ENCODE results near the gene AGPAT3.

Gene AGPAT3

DNA sequence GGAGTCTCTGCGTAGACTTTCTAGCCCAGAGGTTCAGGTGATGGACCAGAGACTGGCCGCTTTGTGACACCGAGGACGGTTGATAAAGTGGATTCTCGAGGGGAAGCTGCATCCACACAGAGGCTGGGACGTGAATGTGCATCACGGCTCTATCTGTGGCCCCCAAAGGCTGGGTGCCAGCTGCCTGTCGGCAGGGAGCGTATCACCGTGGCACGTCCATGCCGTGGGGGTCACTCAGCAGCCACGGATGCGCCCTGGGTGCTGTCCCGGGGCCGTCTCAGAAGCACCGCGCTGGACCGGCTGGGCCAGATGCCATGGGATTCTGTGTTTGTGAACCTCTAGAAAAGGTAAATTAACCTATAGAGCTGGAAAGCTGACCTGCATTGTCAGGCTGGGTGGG, 89.9 kb downstream of the AGPAT3 start:
- no peak for DNase-seq (ENCODE audit: low read depth in 2 of 2)

GRCh38 chr21:43956019-43956669, 91.1 kb downstream of the AGPAT3 start:
- DNase-seq (ENCODE audit: low read depth in 2 of 2): no peak

DNA sequence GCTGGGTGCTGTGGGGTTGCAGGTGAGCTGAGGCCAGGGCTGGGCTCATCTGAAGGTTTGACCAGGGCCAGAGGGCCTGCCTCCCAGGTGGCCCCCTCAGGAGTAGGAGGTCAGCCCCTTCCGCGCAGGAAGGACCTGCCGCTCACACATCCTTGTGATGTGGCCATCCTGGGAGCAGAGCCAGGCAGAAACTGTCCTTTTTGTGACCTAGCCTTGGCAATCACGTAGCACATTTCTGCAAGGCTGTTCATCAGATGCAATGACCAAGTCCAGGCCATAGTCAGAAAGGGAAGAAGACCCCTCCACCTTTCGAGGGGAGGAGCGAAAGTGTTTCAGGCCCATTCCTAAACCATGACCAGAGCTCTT, 91.6 kb downstream of the AGPAT3 start:
- no peak for DNase-seq (ENCODE audit: low read depth in 2 of 2)

DNA sequence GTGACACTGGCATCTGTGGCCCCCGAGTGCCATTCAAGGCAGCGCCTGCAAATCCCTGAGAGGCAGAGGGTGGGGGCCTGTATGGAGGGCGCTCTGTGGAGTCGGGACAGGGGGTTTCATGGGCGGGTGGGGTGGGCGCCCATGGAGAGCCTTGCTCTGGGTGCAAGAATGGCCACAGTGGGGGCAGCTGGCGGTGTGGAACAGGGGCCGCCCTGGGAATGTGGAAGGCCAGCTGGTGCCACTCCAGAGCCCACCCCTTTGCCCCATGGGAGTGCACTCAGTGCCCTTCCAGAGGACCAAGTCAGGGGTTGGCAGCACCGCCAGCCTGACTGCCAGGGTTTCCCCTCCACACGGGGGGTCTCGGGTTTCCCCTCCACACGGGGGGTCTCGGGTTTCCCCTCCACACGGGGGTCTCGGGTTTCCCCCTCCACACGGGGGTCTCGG, 92.1 kb downstream of the AGPAT3 start:
- DNase-seq (ENCODE audit: low read depth in 2 of 2): no peak

DNA sequence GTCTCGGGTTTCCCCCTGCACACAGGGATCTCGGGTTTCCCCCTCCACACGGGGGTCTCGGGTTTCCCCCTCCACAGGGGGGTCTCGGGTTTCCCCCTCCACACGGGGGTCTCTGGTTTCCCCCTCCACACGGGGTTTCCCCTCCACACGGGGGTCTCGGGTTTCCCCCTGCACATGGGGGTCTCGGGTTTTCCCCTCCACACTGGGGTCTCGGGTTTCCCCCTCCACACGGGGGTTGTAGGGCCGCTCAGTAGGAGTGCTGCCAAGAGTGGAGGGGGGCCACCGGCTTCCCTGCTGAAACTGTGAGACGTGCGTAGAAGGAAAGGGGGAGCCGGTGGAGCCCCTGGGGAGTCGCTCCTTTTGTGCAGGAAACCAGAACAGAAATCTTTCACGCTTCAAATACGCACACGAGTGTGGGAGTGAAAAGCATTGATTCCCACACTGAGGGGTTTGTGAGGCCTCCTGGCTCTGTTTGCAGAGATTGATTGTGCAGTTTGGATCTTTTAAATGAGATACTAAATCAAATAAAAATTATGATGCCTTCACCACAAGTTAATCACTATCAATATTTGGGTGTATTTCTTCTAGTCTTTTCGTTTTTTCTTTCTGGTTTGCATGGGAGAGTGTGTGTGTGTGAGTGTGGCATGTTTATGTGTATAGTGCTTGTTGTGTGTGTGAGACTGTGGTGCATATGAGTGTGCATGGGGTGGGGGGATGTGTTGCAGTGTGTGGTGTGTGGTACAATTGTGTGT, 92.8 kb downstream of the AGPAT3 start:
- DNase-seq (ENCODE audit: low read depth in 2 of 2): no peak

DNA sequence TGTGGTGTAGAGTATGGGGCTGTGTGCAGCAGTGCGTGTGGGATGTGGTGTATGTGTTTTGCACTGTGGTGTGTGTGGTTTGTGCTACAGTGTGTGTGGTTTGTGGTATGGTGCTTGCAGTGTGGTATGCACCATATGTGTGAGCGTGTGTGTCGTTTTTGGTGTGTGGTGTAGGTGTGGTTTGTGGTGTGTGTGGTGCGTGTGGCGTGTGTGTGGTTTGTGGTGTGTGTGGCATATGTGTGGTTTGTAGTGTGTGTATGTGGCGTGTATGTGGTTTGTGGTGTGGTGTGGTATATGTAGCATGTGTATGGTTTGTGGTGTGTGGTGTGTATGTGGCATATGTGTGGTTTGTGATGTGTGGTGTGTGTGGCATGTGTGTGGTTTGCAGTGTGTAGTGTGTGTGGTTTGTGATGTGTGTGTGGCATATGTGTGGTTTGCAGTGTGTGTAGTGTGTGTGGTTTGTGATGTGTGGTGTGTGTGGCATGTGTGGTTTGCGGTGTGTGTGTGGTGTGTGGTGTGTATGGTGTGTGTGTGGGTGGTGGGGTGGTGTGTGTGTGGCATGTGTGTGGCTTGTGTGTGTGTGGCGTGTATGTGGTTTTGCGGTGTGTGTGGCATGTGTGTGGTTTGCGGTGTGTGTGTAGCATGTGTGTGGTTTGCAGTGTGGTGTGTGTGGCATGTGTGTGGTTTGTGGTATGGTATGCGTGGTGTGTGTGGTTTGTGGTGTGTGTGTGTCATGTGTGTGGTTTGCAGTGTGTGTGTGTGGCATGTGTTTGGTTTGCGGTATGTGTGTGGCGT, 93.5 kb downstream of the AGPAT3 start:
- no peak for DNase-seq (ENCODE audit: low read depth in 2 of 2)

DNA sequence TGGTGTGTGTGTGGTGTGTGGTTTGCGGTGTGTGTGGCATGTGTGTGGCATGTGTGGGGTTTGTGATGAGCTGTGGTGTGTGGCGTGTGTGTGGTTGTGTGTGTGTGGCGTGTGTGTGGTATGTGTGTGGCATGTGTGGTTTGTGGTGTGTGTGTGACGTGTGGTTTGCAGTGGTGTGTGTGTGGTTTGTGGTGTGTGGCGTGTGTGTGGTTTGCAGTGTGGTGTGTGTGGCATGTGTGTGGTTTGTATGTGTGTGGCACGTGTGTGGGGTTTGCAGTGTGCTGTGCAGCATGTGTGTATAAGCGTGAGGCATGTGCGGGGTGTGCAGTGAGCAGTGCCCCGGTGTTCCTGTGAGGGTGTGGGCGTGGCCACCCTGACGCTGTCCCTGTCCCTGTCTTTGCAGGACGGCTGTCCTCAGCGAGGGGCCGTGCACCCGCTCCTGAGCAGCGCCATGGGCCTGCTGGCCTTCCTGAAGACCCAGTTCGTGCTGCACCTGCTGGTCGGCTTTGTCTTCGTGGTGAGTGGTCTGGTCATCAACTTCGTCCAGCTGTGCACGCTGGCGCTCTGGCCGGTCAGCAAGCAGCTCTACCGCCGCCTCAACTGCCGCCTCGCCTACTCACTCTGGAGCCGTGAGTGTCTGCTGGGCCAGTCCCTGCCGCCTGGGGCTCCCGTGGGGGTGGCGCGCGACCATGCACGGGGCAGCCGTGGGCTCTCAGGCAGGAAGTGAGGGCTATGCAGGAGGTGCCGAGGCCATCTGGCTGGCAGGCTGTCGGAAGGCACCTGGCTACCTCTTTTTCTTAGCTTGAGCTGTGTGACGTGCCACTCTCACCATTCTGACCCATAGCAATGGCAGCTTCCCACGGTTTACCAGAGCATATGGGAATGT, 94.5 kb downstream of the AGPAT3 start:
- no peak for DNase-seq (ENCODE audit: low read depth in 2 of 2)

- DNase-seq (ENCODE audit: low read depth in 2 of 2): no peak
Observed at GRCh38 chr21:43961382-43961909, 96.4 kb downstream of the AGPAT3 start.

- DNase-seq (ENCODE audit: low read depth in 2 of 2): no peak
Observed at GRCh38 chr21:43965911-43966585, 101.0 kb downstream of the AGPAT3 start.

- no peak for DNase-seq (ENCODE audit: low read depth in 2 of 2)
Observed at GRCh38 chr21:43966946-43967512, 102.0 kb downstream of the AGPAT3 start.

GRCh38 chr21:43967981-43968380, 103.0 kb downstream of the AGPAT3 start:
- DNase-seq (ENCODE audit: low read depth in 2 of 2): no peak

- DNase-seq (ENCODE audit: low read depth in 2 of 2): no peak
Observed at GRCh38 chr21:43968410-43969114, 103.5 kb downstream of the AGPAT3 start.

- DNase-seq (ENCODE audit: low read depth in 2 of 2): no peak
Observed at GRCh38 chr21:43969115-43969444, 104.1 kb downstream of the AGPAT3 start.

- no peak for DNase-seq (ENCODE audit: low read depth in 2 of 2)
Observed at GRCh38 chr21:43970551-43970950, 105.5 kb downstream of the AGPAT3 start.

GRCh38 chr21:43971201-43971991, 106.4 kb downstream of the AGPAT3 start:
- DNase-seq (ENCODE audit: low read depth in 2 of 2): no peak

DNA sequence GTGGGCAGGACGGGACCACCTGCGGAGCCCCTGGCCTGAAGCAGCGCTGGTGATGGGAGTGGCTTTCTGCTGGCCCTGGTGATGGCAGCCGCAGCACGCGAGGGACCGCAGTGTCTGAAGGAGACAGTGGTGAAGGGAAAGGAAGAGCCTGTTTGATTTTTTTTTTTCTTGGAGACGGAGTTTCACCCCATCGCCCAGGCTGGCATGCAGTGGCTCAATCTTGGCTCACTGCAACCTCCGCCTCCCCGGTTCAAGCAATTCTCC, 106.9 kb downstream of the AGPAT3 start:
- DNase-seq (ENCODE audit: low read depth in 2 of 2): no peak

DNA sequence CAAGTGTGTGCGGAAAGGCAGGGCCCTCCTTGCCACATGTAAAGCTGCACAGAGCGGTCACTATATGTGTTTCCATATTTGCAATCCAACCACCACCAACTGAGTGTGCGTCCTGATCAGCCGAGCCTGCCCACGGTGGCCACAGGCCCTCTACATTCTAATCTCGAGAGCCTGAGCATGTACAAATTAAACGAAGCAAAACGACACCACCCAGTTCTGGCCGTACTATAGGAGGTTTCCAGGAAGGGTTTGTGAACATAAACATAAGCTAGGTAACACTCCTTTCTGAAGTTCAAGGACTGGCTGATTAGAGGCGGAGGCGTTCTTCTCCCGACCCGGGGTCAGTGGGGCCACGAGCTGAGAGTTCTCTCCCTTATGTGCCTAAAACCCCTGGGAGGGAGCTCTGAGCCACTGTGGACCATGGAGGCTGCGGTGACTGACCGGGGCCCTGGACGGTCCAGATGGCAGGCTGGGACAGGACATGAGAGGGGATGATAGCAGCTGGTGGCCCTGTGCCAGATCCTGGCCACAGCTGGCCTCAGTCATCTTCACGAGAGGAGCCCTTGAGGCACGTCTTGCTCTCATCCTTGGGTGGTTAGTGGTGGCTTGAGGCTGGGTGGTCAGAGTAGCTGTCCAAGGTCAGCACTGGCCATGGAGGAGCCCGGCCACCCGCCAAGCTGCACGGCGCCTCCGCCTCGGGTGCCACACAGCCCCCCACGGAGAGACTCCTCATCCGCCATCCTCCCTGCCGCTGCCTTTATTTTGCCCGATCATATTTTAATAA, 108.0 kb downstream of the AGPAT3 start:
- no peak for DNase-seq (ENCODE audit: low read depth in 2 of 2)

DNA sequence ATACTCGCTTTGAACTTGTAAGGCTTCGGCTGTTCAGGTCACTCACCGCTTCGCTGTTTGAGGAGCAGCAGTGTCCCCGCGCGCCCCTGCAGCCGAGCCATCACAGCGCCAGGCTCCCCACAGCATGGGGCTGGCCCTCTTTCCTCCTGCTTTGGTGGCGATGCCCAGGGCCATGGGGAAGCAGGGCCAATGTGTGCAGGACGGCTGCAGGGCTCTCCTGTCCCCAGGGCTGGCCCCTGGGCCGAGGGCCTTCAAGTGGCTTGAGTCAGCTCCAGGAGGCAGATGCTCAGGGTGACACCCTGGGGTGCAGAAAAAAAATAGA, 108.6 kb downstream of the AGPAT3 start:
- DNase-seq (ENCODE audit: low read depth in 2 of 2): no peak

Measured in stimulated activated CD8-positive, alpha-beta memory T cell treated with anti-CD3 and anti-CD28 coated beads, Interleukin-2, amount 100 ng/mL, for 48 hours (primary cell).